Lung microvascular endothelial cell (primary cell): Measurements from ENCODE around the gene KNDC1. TPM values are rescaled to one million over a fixed set of nuclear protein-coding genes. Genes with fewer than 3 reads are reported as not detected.

ENCODE experiments used
- DNase-seq, 2 donors: peaks; one replicate each; pipeline versions ENCODE4 v3.0.0 to v3.0.0-alpha.2; 2010; ENCODE audit warnings: low read depth in 2 of 2
- total RNA-seq: library from RNA; depleted of rRNA; stranded (reverse); fragments of >200 nt; gene quantifications from 2 replicates; pipeline ENCODE4 v1.2.1, GENCODE V29; 2014

KNDC1 gene
- total RNA-seq, 1 donor from 2014 or later = 0.20 TPM

GRCh38 chr10:133160826-133161471 lies 930 bp downstream of the KNDC1 start:
- DNase-seq = no peak

- DNase-seq = no peak
Measured at GRCh38 chr10:133161486-133162109, 1.6 kb downstream of the KNDC1 start.

- no peak for DNase-seq
Measured at GRCh38 chr10:133162178-133162909, 2.3 kb downstream of the KNDC1 start.

- no peak for DNase-seq
Measured at GRCh38 chr10:133162910-133163856, 3.2 kb downstream of the KNDC1 start.

- no peak for DNase-seq
Measured at GRCh38 chr10:133163889-133164815, 4.1 kb downstream of the KNDC1 start.

- no peak for DNase-seq
Measured at GRCh38 chr10:133164816-133165555, 5.0 kb downstream of the KNDC1 start.

GRCh38 chr10:133165556-133166503 lies 5.8 kb downstream of the KNDC1 start:
- DNase-seq = no peak

GRCh38 chr10:133166504-133166827 lies 6.4 kb downstream of the KNDC1 start:
- DNase-seq = no peak

- DNase-seq = no peak
Measured at GRCh38 chr10:133166828-133167692, 7.0 kb downstream of the KNDC1 start.

- DNase-seq = no peak
Measured at GRCh38 chr10:133167693-133168616, 7.9 kb downstream of the KNDC1 start.

- DNase-seq = no peak
Measured at GRCh38 chr10:133168617-133169031, 8.6 kb downstream of the KNDC1 start.

GRCh38 chr10:133169173-133169947 lies 9.3 kb downstream of the KNDC1 start:
- no peak for DNase-seq

GRCh38 chr10:133170092-133170491 lies 10.1 kb downstream of the KNDC1 start:
- DNase-seq = no peak

- DNase-seq = no peak
Measured at GRCh38 chr10:133173860-133174640, 14.0 kb downstream of the KNDC1 start.

GRCh38 chr10:133174689-133175263 lies 14.8 kb downstream of the KNDC1 start:
- no peak for DNase-seq
